ENCODE data around the gene PLGRKT.
A peak's percentile ranks its signal among the peaks of the same experiment; 100 is the strongest.

Gene PLGRKT

DNA sequence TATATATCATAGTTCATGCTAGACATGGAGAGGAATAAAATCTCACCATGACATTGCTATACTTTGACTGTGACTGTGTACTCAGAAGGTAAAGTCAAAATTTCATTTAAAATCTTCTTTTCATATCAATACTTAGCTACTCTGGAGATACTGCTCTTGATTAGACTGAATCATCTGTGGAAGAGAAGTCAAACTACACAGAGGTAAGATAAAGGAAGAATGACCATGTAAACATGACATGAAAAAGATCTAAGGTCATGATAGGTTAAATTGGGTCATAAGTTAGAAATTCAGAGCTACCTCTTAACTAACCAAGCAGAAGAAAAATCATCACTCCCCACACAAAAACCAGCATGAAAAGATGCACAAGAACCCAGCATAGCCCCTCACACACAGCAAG, 53.3 kb downstream of the PLGRKT start:
- TF ChIP-seq NFIC (IDR thresholded peaks at IDR 0.05) (no peak), RAD21 (IDR thresholded peaks at IDR 0.05; ENCODE audit: low read depth) (no peak), TAF1 (IDR thresholded peaks at IDR 0.05; ENCODE audit: low read depth) (no peak), ZBTB7A (IDR thresholded peaks at IDR 0.05; ENCODE audit: low read depth) (no peak)

DNA sequence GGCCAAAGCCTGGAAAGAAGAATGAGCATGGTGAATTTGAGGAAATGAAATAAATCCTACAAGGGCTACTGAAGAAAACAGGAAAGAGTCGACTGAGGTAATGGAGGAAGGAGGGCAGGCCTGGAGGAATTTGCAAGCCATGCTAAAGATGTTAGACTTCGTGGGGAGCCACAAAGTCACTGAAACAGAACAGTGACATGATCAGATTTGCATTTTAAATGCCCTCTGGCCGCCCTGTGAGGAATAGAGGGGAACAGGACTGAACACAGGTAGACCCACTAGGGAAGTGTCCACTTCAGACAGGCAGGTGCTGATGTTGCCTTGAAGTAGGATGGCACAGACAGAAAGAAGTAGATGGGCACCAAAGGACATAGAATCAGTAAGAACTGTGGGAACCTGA, 55.2 kb downstream of the PLGRKT start:
- TF ChIP-seq TEAD4 (IDR thresholded peaks at IDR 0.05) (no peak), EGR1 (IDR thresholded peaks at IDR 0.05) (no peak), TAF1 (IDR thresholded peaks at IDR 0.05; ENCODE audit: low read depth) (no peak), TCF12 (IDR thresholded peaks at IDR 0.05; ENCODE audit: low read depth) (no peak), RAD21 (IDR thresholded peaks at IDR 0.05; ENCODE audit: low read depth) (no peak), CEBPB (IDR thresholded peaks at IDR 0.05) (no peak), ZBTB7A (IDR thresholded peaks at IDR 0.05; ENCODE audit: low read depth) (no peak)

DNA sequence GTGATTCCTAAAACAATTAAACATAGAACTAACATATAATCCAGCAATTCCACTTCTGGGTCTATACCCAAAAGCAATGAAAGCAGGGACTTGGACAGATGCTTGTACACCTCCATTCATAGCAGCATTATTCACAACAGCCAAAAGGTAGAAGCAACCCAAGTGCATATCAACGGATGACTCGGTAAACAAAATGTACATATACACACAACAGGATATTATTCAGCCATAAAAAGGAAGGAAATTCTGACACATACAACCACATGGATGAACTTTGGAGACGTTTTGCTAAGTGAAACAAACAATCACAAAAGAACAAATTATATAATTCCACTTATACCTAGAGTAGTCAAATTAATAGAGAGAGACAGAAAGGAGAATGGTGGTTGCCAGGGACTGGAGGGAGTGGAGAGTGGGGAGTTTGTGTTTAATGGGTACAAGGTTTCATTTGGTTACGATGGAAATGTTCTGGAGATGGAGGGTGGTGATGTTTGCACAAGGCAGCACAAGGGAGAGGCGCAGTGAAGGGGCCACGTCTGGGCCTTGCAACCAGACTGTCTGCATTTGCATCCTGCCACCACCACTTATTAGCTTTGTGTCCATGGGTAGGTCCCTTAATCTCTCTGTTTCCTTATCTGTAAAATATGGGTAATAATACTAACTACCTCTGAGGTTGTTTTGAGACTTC, 61.8 kb downstream of the PLGRKT start:
- TF ChIP-seq TCF12 (IDR thresholded peaks at IDR 0.05; ENCODE audit: low read depth) (no peak), CEBPB (IDR thresholded peaks at IDR 0.05) (no peak), EGR1 (IDR thresholded peaks at IDR 0.05) (no peak), NFIC (IDR thresholded peaks at IDR 0.05) (no peak), TEAD4 (IDR thresholded peaks at IDR 0.05) (no peak), YY1 (IDR thresholded peaks at IDR 0.05; ENCODE audit: low read depth) (no peak), FOXM1 (IDR thresholded peaks at IDR 0.05; ENCODE audit: borderline replicate concordance, low read depth) (no peak), EP300 (IDR thresholded peaks at IDR 0.05; ENCODE audit: borderline replicate concordance) (no peak), RAD21 (IDR thresholded peaks at IDR 0.05; ENCODE audit: low read depth) (no peak), ZBTB7A (IDR thresholded peaks at IDR 0.05; ENCODE audit: low read depth) (no peak), TAF1 (IDR thresholded peaks at IDR 0.05; ENCODE audit: low read depth) (no peak), CREB1 (IDR thresholded peaks at IDR 0.05; ENCODE audit: low read depth) (no peak)
- TF ChIP-seq, protein P1, sequence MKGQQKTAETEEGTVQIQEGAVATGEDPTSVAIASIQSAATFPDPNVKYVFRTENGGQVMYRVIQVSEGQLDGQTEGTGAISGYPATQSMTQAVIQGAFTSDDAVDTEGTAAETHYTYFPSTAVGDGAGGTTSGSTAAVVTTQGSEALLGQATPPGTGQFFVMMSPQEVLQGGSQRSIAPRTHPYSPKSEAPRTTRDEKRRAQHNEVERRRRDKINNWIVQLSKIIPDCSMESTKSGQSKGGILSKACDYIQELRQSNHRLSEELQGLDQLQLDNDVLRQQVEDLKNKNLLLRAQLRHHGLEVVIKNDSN (IDR thresholded peaks at IDR 0.05), result no peak
- TF ChIP-seq, protein P2, sequence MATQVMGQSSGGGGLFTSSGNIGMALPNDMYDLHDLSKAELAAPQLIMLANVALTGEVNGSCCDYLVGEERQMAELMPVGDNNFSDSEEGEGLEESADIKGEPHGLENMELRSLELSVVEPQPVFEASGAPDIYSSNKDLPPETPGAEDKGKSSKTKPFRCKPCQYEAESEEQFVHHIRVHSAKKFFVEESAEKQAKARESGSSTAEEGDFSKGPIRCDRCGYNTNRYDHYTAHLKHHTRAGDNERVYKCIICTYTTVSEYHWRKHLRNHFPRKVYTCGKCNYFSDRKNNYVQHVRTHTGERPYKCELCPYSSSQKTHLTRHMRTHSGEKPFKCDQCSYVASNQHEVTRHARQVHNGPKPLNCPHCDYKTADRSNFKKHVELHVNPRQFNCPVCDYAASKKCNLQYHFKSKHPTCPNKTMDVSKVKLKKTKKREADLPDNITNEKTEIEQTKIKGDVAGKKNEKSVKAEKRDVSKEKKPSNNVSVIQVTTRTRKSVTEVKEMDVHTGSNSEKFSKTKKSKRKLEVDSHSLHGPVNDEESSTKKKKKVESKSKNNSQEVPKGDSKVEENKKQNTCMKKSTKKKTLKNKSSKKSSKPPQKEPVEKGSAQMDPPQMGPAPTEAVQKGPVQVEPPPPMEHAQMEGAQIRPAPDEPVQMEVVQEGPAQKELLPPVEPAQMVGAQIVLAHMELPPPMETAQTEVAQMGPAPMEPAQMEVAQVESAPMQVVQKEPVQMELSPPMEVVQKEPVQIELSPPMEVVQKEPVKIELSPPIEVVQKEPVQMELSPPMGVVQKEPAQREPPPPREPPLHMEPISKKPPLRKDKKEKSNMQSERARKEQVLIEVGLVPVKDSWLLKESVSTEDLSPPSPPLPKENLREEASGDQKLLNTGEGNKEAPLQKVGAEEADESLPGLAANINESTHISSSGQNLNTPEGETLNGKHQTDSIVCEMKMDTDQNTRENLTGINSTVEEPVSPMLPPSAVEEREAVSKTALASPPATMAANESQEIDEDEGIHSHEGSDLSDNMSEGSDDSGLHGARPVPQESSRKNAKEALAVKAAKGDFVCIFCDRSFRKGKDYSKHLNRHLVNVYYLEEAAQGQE (IDR thresholded peaks at IDR 0.05; ENCODE audit: low read depth), result no peak
- TF ChIP-seq, protein P3, sequence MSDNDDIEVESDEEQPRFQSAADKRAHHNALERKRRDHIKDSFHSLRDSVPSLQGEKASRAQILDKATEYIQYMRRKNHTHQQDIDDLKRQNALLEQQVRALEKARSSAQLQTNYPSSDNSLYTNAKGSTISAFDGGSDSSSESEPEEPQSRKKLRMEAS (IDR thresholded peaks at IDR 0.05), result no peak

DNA sequence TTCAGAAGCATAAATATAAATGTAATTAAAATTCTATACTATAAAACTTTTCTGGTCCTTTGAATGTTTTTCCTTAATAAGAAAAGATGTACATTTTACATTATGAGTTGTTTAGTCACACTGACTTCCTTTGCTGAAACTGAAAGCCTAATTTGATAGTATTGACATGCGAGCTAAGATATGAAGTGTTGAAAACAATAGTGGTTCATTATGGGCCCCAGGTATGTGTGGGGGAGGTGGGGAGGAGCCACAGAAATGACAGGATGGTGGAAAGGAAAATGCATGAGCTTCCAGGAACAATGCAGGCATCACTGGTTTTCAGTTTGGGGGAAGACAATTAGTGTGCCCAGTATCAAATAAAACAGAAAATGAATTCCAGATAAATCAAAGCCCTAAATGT, 62.6 kb downstream of the PLGRKT start:
- TF ChIP-seq TCF12 (IDR thresholded peaks at IDR 0.05; ENCODE audit: low read depth) (no peak), NFIC (IDR thresholded peaks at IDR 0.05) (no peak), TEAD4 (IDR thresholded peaks at IDR 0.05) (0 out of 2 replicates have a peak, but pooled peaks have one; percentile 11), EGR1 (IDR thresholded peaks at IDR 0.05) (0 out of 2 replicates have a peak, but pooled peaks have one; percentile 34)

DNA sequence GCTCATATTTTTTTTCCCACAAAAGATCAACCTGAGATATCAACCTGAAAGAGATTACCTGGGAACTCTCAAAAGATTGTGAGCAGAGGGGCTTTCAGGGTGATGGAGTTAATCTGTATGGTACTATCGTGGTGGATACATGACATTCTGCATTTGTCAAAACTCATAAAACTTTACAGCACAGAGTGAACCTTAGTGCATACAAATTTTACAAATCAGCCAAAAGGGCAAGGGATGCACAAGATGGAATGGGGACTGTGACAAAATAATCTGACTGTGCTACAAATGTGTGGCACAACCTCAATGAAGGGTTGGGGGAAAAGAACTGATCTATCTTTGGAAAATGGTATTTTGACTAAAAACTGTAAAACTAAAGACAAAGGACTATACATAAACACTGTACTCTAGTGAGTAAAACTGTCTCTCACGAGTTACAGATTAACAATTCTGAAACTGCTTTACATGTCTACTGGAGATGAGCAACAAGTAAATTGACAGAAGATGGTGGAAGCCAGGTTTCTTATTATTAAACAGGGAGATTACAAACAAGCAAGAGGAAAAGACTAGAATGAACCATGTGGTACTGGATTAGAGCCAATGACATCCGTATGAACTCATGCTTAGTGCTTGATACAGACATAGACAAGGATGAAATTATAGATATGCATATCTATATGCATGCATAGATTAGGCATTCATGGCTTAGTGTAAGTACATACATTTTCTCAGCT, 73.3 kb downstream of the PLGRKT start:
- no peak for TF ChIP-seq NFIC (IDR thresholded peaks at IDR 0.05)
- TF ChIP-seq, protein P2 (IDR thresholded peaks at IDR 0.05; ENCODE audit: low read depth), result no peak
- TF ChIP-seq, protein P3 (IDR thresholded peaks at IDR 0.05), result no peak

DNA sequence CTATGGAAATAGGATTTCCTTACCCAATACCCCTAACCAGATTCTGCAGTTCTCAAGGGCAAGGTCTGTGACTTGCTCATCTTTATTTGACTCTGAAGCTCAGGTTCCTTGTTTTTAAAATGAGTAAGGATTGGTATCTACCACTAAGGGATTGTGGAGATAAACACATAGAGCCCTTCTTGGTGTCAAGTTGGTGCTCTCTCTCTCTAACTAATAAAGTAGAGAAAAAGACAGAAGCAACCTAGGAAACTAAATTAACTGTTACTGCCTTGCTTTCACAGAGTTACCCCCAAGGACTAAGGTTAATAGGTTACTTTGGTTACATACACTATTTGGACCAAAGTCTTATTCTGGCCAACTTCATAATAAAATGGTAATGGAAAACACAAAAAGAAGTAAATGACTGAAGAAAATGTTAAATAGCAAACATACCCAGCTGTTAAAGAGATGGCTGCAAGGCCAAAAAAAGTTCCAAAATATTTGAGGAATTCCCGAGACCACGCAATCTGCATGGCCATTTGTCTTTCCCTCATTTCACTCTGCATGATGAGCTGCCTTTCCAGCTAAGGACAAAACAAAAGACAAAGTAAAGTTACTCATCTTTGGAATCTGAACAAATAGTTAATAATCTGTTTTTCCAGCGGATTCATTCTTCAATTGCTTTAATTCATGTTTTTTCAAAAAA, 76.3 kb downstream of the PLGRKT start:
- TF ChIP-seq TEAD4 (IDR thresholded peaks at IDR 0.05) (no peak), TAF1 (IDR thresholded peaks at IDR 0.05; ENCODE audit: low read depth) (no peak), FOXM1 (IDR thresholded peaks at IDR 0.05; ENCODE audit: borderline replicate concordance, low read depth) (no peak), EGR1 (IDR thresholded peaks at IDR 0.05) (no peak), RAD21 (IDR thresholded peaks at IDR 0.05; ENCODE audit: low read depth) (no peak)
- TF ChIP-seq, protein P3 (IDR thresholded peaks at IDR 0.05), result no peak
